Measurements from ENCODE around the gene GALNT18.
A peak's percentile ranks its signal among the peaks of the same experiment; 100 is the strongest.

GALNT18 gene

DNA sequence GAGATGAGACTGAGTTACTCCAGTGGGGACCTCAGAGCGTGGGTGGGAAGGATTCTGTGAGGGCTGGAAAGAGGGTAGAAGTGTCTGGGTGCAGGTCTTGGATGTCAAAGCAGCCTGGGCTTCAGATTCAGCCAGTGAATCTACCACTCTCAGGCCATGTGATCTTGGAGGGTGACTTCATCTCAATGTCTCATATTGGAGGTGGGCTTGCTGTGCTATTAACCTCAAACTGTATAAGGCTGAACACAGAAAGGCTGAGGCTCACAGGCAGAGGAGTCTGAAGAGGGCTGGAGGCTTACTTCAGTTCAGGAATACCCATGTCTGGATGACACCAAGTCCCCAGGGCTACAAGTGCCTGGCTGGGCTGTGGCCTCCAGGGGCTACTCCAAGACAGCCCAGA lies 332.1 kb downstream of the GALNT18 start:
- H3K4me3 Mint-ChIP-seq, result no peak overlapping the region
- no peaks in the 10 kb centered on the region for H3K9me3 Mint-ChIP-seq
- no peaks in the 10 kb centered on the region for H3K4me1 Mint-ChIP-seq
- DNase-seq (ENCODE audit: low spot score in 2 of 2) (no peak), ATAC-seq (replicated peaks; ENCODE audit: extremely low read depth, poor library complexity, severe bottlenecking) (no peak)
- H3K27ac Mint-ChIP-seq (ENCODE audit: low read depth), result no peak overlapping the region
- peaks cover 55% of the 10 kb centered on the region for H3K27me3 Mint-ChIP-seq
- H3K36me3 Mint-ChIP-seq (ENCODE audit: insufficient read depth), result no peaks in the 10 kb centered on the region

DNA sequence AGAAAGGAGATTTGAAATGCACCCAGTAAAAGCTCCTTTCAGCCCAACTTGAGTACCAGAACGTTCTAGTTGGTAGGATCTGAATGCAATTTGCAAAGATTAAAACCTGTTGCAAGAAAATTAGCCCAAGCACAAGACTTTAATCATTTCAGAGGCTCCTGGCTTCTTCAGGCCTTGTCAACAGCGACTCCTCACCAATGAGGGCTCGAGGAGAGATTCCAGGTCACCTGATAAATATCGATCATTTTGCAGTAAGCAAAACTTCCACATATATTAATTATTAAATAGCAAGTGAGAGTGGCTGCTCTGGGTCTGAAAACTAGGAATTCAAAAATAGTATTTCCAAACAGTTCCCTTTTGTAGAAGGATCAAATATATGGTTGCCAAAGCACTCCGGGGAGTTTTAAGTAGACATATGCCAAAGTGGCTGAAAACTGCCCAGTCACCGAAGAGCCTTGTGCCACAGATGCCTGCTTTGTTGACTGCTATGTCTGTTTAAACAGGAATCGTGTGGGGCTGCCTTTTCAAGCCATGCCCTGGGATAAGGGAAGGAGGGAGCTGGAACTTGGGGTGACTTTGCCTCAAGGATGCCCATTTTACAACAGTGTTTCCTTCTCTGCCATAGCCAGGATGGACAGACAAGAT lies 332.7 kb downstream of the GALNT18 start:
- Mint-ChIP-seq H3K4me3 (no peak overlapping the region), H3K27me3 (peaks cover 55% of the 10 kb centered on the region), H3K9me3 (no peaks in the 10 kb centered on the region), H3K36me3 (ENCODE audit: insufficient read depth) (no peaks in the 10 kb centered on the region), H3K27ac (ENCODE audit: low read depth) (no peak overlapping the region), H3K4me1 (no peaks in the 10 kb centered on the region)
- ATAC-seq (replicated peaks; ENCODE audit: extremely low read depth, poor library complexity, severe bottlenecking), result no peak
- no peak for DNase-seq (ENCODE audit: low spot score in 2 of 2)

DNA sequence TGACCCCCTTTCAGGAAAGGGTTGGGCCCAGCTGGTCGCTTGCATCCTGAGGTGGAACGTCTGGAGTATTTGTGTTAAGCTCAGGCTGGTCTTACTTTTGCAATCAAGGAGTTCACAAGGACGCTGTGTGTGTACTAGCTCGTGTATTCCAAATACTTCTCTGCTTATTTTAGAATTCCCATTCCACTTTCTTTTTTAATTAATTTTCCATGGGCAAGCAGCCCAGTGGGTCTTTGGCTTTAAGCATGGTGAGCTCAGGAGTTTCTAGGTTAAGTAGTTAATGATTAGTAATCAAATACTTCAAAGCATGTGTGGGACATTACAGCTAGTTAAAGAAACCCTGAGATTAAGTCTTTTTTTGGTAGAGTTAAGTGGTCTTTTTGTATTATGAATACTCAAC lies 337.3 kb downstream of the GALNT18 start:
- Mint-ChIP-seq H3K36me3 (ENCODE audit: insufficient read depth) (no peaks in the 10 kb centered on the region), H3K27me3 (peaks cover 30% of the 10 kb centered on the region), H3K27ac (ENCODE audit: low read depth) (no peak overlapping the region), H3K9me3 (no peaks in the 10 kb centered on the region), H3K4me3 (no peak overlapping the region), H3K4me1 (no peaks in the 10 kb centered on the region)
- DNase-seq (ENCODE audit: low spot score in 2 of 2) (no peak), ATAC-seq (replicated peaks; ENCODE audit: extremely low read depth, poor library complexity, severe bottlenecking) (no peak)

DNA sequence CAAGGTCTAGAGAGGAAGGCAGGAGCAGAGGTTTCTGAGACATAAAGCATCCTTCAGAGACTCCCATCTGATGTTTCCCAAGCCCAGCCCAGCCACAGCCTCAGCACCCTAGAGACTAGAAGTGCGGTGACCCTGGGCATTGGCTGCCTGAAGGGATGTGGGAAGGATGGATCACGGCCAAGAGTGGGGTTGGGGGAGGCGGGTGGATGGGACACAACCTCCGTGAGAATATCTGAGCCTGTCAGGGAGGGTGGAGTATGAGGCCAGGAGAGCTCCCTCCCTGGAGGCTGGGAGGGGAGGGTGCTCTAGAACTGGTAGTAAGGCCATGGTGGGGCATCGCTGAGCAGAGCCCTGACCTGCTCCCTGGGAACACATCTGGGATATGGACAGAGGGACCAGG lies 340.2 kb downstream of the GALNT18 start:
- H3K27me3 Mint-ChIP-seq, result peaks cover 32% of the 10 kb centered on the region
- no peak overlapping the region for H3K4me3 Mint-ChIP-seq
- H3K36me3 Mint-ChIP-seq (ENCODE audit: insufficient read depth), result no peaks in the 10 kb centered on the region
- H3K27ac Mint-ChIP-seq (ENCODE audit: low read depth), result no peak overlapping the region
- ATAC-seq (replicated peaks; ENCODE audit: extremely low read depth, poor library complexity, severe bottlenecking) (no peak), DNase-seq (ENCODE audit: low spot score in 2 of 2) (no peak)
- no peaks in the 10 kb centered on the region for H3K9me3 Mint-ChIP-seq
- no peaks in the 10 kb centered on the region for H3K4me1 Mint-ChIP-seq

DNA sequence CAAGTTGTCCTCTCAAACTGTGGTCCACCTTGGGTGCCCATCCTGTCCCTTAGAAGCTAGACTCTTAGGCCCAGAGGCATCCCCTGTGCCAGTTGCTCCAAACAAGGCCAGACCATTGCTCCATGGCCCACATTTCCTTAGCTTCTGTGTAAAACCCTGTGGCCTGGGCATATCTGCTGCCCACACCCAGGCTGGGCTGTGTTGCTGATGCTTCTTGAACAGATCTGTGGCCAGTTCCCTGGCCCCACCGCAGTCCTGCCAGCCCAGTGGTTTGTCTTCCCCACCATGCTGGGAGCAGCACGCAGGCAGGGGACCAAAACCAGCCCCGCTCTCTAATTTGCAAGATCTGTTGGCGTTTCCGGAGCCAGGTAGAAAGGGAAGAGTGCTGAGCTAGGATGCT lies 341.0 kb downstream of the GALNT18 start:
- ATAC-seq (replicated peaks; ENCODE audit: extremely low read depth, poor library complexity, severe bottlenecking), result no peak
- DNase-seq (ENCODE audit: low spot score in 2 of 2), result no peak
- H3K27me3 Mint-ChIP-seq, result peaks cover 32% of the 10 kb centered on the region
- H3K36me3 Mint-ChIP-seq (ENCODE audit: insufficient read depth), result no peaks in the 10 kb centered on the region
- no peak overlapping the region for H3K4me3 Mint-ChIP-seq
- H3K27ac Mint-ChIP-seq (ENCODE audit: low read depth), result no peak overlapping the region
- H3K4me1 Mint-ChIP-seq, result no peaks in the 10 kb centered on the region
- no peaks in the 10 kb centered on the region for H3K9me3 Mint-ChIP-seq

DNA sequence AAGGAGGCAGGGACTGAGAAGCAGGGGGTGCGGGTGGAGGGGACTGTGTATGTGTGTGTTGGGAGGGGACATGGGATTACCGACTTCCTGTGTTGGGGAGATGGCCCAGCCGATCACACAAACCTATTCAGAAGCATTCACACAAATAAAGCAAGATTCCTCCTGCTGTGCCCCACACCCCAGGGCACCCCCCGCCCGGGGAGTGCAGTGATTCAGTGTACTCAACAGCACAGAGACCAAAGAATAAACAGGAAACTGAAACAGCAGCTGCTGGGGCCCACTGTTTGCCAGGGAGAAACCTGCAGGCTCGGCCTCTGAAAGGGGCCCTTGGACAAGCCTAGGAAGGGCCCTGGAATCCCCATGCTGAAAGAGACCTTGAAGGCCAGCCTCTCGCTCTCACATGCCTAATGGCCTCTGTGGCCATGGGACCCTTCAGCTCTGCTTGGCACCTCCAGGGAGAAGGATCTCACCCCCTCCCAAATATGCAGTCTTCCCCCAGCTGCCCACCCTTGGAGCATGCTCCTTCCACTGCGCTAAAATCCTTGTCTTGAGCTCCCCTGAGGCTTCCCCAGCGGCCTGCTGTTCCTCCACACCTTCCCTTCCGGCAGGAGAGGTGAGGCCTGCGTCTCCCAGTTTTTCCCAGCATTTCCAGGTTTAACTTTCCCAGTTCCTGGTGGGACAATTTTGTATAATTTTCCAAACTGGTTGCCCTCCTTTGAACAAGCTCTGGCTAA lies 341.7 kb downstream of the GALNT18 start:
- Mint-ChIP-seq H3K27ac (ENCODE audit: low read depth) (no peak overlapping the region), H3K4me3 (no peak overlapping the region), H3K36me3 (ENCODE audit: insufficient read depth) (no peaks in the 10 kb centered on the region), H3K4me1 (no peaks in the 10 kb centered on the region), H3K27me3 (peaks cover 37% of the 10 kb centered on the region), H3K9me3 (no peaks in the 10 kb centered on the region)
- no peak for DNase-seq (ENCODE audit: low spot score in 2 of 2)
- no peak for ATAC-seq (replicated peaks; ENCODE audit: extremely low read depth, poor library complexity, severe bottlenecking)

DNA sequence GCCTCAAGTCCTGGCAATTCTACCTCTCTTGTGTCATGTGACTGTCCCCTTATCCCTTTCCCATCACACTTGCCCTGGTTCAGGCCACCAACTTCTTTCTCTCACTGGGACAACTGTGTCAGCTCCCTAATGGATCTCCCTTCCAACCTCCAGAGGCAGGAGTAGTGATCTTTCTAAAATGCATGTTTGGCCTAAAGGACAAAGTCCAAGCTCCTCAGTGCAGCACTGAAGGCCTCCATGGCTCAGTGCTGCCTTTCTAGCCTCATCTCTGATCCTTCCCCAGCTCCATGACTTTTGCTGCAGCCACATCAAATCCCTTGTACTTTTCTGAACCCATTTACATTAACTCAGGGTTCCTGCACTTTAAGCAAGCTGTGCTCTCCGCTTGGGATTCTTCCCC lies 349.6 kb downstream of the GALNT18 start:
- peaks cover 49% of the 10 kb centered on the region for H3K27me3 Mint-ChIP-seq

DNA sequence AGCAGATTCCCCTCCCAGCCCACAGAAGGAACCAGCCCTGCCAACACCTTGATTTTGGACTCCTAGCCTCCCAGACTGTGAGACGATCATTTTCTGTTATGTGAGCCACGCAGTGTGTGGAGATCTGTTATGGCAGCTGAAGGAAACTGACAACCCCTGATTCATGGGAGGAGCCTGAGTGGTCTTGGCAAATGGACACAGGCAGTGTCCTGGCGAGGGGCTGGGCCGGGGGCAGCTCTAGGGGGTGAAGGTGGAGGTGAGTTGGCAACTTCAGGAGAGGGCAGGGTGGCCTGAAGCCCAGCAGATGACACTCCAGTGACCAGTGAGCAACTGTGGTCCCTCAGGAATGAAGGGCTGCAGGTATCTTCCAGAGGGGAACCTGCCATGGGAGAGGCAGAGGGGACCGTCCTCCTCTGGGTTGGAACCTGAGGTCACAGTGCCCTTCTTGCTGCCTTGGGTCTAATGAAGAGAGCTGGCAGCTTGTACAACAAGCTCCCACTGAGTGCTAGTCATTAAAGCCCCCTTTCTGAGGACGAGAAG lies 351.5 kb downstream of the GALNT18 start:
- no peak for DNase-seq (ENCODE audit: low spot score in 2 of 2)
- Mint-ChIP-seq H3K4me1 (no peaks in the 10 kb centered on the region), H3K4me3 (no peak overlapping the region), H3K27ac (ENCODE audit: low read depth) (no peak overlapping the region), H3K27me3 (peaks cover 45% of the 10 kb centered on the region), H3K9me3 (no peaks in the 10 kb centered on the region), H3K36me3 (ENCODE audit: insufficient read depth) (no peaks in the 10 kb centered on the region)
- ATAC-seq (replicated peaks; ENCODE audit: extremely low read depth, poor library complexity, severe bottlenecking), result no peak

More for the DNA sequence above, 349.6 kb downstream of the GALNT18 start:
- Mint-ChIP-seq H3K4me1 (no peaks in the 10 kb centered on the region), H3K36me3 (ENCODE audit: insufficient read depth) (no peaks in the 10 kb centered on the region), H3K9me3 (no peaks in the 10 kb centered on the region), H3K27ac (ENCODE audit: low read depth) (no peak overlapping the region), H3K4me3 (no peak overlapping the region)
- ATAC-seq (replicated peaks; ENCODE audit: extremely low read depth, poor library complexity, severe bottlenecking), result no peak
- DNase-seq (ENCODE audit: low spot score in 2 of 2), result no peak

DNA sequence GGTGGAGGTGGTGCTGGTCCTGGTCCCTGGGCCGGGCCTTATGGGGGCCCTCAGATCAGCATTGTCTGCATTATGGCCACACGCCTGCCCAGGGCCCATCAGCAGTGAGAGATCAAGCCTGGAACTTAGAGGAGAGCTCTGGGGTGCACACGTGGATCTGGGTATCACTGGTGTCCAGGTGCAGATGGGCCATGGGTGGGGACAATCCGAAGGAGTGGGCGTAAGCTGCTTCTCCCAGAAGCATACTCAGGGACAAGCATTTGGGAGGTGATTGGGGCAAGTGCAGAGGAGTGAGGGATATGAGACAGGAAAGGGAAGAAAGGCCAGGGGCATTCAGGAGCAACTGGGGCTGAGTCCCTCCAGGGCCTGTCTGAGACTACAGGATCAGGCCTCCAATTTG lies 353.1 kb downstream of the GALNT18 start:
- H3K27me3 Mint-ChIP-seq, result peaks cover 36% of the 10 kb centered on the region
- DNase-seq (ENCODE audit: low spot score in 2 of 2) (no peak), ATAC-seq (replicated peaks; ENCODE audit: extremely low read depth, poor library complexity, severe bottlenecking) (no peak)
- H3K4me3 Mint-ChIP-seq, result no peak overlapping the region
- no peaks in the 10 kb centered on the region for H3K4me1 Mint-ChIP-seq
- H3K36me3 Mint-ChIP-seq (ENCODE audit: insufficient read depth), result no peaks in the 10 kb centered on the region
- H3K27ac Mint-ChIP-seq (ENCODE audit: low read depth), result no peak overlapping the region
- no peaks in the 10 kb centered on the region for H3K9me3 Mint-ChIP-seq

DNA sequence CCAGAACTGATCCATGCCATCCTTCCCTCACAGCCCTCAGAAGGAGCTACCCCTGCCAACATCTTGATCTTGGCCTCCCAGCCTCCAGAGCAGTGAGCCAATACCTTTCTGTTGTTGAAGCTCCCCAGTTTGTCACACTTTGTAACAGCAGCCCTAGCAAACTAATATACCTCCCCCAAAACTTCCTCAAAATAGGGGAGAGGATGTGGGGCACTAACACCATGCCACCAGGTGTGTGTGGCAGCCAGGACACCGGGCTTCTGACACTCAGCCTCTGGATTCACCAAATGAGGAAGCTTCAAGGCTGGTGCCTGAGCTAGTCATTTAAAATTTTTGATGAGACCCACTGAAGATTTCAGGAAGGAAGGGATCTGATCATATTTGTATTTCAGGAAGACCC lies 353.7 kb downstream of the GALNT18 start:
- DNase-seq (ENCODE audit: low spot score in 2 of 2) (no peak), ATAC-seq (replicated peaks; ENCODE audit: extremely low read depth, poor library complexity, severe bottlenecking) (no peak)
- Mint-ChIP-seq H3K27me3 (peaks cover 30% of the 10 kb centered on the region), H3K4me3 (no peak overlapping the region), H3K27ac (ENCODE audit: low read depth) (no peak overlapping the region), H3K9me3 (no peaks in the 10 kb centered on the region), H3K4me1 (no peaks in the 10 kb centered on the region), H3K36me3 (ENCODE audit: insufficient read depth) (no peaks in the 10 kb centered on the region)

DNA sequence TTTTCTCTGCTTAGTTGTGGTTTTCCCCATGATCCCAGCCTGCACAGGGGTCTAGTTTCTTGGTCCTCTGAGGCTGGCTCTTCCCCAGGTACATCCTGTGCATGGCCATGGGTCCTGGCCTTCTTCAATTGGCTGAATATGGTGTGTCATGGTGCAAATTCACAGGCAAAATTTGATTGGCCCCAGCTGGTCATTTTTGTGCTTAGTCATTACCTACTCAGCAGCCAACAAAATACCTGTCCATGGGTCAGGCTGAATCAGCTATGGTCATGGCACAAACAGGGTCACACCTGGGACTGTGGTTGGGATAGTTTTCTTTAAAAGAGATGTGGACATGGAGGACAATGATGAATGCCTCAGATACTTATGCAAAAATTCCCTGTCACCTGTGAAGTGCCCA lies 354.5 kb downstream of the GALNT18 start:
- Mint-ChIP-seq H3K36me3 (ENCODE audit: insufficient read depth) (no peaks in the 10 kb centered on the region), H3K4me1 (no peaks in the 10 kb centered on the region), H3K27ac (ENCODE audit: low read depth) (no peak overlapping the region), H3K4me3 (no peak overlapping the region), H3K27me3 (peaks cover 23% of the 10 kb centered on the region), H3K9me3 (no peaks in the 10 kb centered on the region)
- DNase-seq (ENCODE audit: low spot score in 2 of 2) (no peak), ATAC-seq (replicated peaks; ENCODE audit: extremely low read depth, poor library complexity, severe bottlenecking) (no peak)

DNA sequence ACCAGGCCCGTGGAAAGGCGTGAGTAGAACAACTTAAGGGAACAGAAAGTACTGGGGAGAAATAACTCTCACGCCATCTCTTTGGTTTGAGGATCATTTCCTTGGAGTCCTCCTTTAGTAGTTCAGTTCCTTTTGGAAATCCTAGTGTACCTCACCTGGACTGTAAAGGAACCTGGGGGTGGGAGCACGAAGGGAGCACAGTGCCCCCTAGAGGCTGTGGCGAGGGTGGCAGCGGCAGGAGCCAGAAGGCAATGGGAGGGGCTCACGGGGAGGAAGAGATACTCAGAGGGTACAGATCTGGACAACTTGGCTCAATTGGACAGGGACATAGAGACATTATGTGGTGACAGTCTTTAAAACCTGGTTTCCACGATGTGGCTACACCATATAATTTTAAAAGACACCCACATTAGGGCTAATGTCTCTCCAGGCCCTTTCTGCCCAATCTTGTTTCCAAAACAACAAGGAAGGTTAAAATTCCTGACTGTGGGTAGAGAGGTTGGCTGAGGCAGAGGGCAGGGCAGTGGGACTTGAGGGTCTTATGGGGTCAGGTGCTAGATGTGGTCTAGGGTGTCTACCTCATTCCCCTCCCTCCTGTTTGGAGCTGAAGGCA lies 355.7 kb downstream of the GALNT18 start:
- ATAC-seq (replicated peaks; ENCODE audit: extremely low read depth, poor library complexity, severe bottlenecking) (no peak), DNase-seq (ENCODE audit: low spot score in 2 of 2) (peak; percentile 30 to 36)
- Mint-ChIP-seq H3K4me1 (no peaks in the 10 kb centered on the region), H3K27ac (ENCODE audit: low read depth) (no peak overlapping the region), H3K27me3 (peaks cover 29% of the 10 kb centered on the region), H3K9me3 (no peaks in the 10 kb centered on the region), H3K4me3 (no peak overlapping the region), H3K36me3 (ENCODE audit: insufficient read depth) (no peaks in the 10 kb centered on the region)

DNA sequence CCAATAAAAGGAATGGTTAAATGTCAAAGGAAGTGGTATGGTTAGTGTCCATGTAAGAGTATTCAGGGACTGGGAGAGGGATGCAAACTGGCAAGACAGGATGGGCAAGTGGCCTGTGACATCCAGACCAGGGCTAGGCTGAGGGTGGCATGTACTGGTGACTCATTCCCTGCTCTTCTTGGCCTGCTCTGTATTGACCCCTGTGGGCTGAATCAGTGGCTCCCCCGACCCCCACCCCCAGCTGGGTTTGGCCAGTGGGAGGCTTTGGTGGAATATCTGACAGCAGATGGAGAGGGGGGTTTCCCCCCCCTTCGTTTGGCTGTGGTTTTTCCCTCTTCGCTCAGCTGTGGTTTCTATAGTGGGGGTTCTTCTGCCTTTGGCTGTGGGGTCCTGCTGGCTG lies 356.5 kb downstream of the GALNT18 start:
- Mint-ChIP-seq H3K9me3 (no peaks in the 10 kb centered on the region), H3K36me3 (ENCODE audit: insufficient read depth) (no peaks in the 10 kb centered on the region), H3K27ac (ENCODE audit: low read depth) (no peak overlapping the region), H3K27me3 (peaks cover 33% of the 10 kb centered on the region), H3K4me3 (no peak overlapping the region), H3K4me1 (no peaks in the 10 kb centered on the region)
- DNase-seq (ENCODE audit: low spot score in 2 of 2) (no peak), ATAC-seq (replicated peaks; ENCODE audit: extremely low read depth, poor library complexity, severe bottlenecking) (no peak)

All from central memory CD8-positive, alpha-beta T cell (primary cell).